SK-N-SH (cell line): ENCODE results near the gene JAG2. TPM values are rescaled to one million over a fixed set of nuclear protein-coding genes. Genes with fewer than 3 reads are reported as not detected.

Experiments used
- CTCF ChIA-PET: fragments of 300-600, 350-600 bp; formaldehyde crosslinking; extraction: SDS; loops from one replicate; lab custom pipeline; 2021; lab: Yijun Ruan, JAX
- POLR2A ChIA-PET: fragments of 350-600 bp; sonication (Branson Sonifier 250); formaldehyde crosslinking; extraction: SDS; loops from one replicate; lab custom pipeline; 2020; ENCODE audit warnings: antibody characterized with exemption, inconsistent platforms; lab: Yijun Ruan, JAX
- DNase-seq: peaks from one replicate; pipeline ENCODE4 v3.0.0; 2012
- H2AFZ ChIP-seq: fragments of 200-600 bp; sonication (generic); 2 replicates; pipeline ENCODE4 v1.8.1; 2016; ENCODE audit warnings: antibody characterized with exemption, mild to moderate bottlenecking, low read depth
- H3F3A ChIP-seq: fragments of 200-600 bp; sonication (generic); replicated peaks from 2 replicates; pipeline ENCODE3; 2016; ENCODE audit warnings: antibody characterized with exemption, mild to moderate bottlenecking; ENCODE audit not compliant: insufficient read depth
- H3K27ac ChIP-seq, 2 experiments: fragments of 200-500 bp in 1 of 2; fragments of 200-600 bp in 1 of 2; sonication (Bioruptor generic) in 1 of 2; sonication (generic), shearing (Covaris generic) in 1 of 2; 2 replicates each; pipeline versions ENCODE4 v1.5.1 to v1.6.1; 2014 to 2016; ENCODE audit warnings: low read depth in 2 of 2, inconsistent platforms in 1 of 2, low read length in 1 of 2, mild to moderate bottlenecking in 1 of 2, mixed read lengths in 1 of 2
- H3K27me3 ChIP-seq: fragments of 200-600 bp; sonication (generic), shearing (Covaris generic); 2 replicates; pipeline ENCODE4 v1.6.1; 2016; ENCODE audit warnings: mixed run types; ENCODE audit not compliant: insufficient read depth
- H3K36me3 ChIP-seq, 2 experiments: fragments of 200-500 bp in 1 of 2; fragments of 200-600 bp in 1 of 2; sonication (Bioruptor generic) in 1 of 2; sonication (generic) in 1 of 2; replicated peaks in 1 of 2; 2 replicates each; pipeline versions ENCODE3 to v1.5.1; 2014 to 2016; ENCODE audit warnings: low read length in 1 of 2, mild to moderate bottlenecking in 1 of 2; ENCODE audit not compliant: insufficient read depth in 2 of 2, control insufficient read depth in 1 of 2
- H3K4me1 ChIP-seq, 2 experiments: fragments of 200-500 bp in 1 of 2; fragments of 200-600 bp in 1 of 2; sonication (Bioruptor generic) in 1 of 2; sonication (generic), shearing (Covaris generic) in 1 of 2; 2 replicates each; pipeline versions ENCODE4 v1.5.1 to v1.6.1; 2014 to 2016; ENCODE audit warnings: low read depth in 1 of 2, low read length in 1 of 2, mixed run types in 1 of 2; ENCODE audit not compliant: insufficient read depth in 2 of 2, control insufficient read depth in 1 of 2
- H3K4me2 ChIP-seq: fragments of 200-600 bp; sonication (generic), shearing (Covaris generic); 2 replicates; pipeline ENCODE4 v1.6.1; 2017; ENCODE audit warnings: mixed run types
- H3K4me3 ChIP-seq, 2 experiments: fragments of 200-500 bp in 1 of 2; fragments of 200-600 bp in 1 of 2; sonication (Bioruptor generic) in 1 of 2; sonication (generic), shearing (Covaris generic) in 1 of 2; 2 replicates each; pipeline versions ENCODE4 v1.5.1 to v1.8.1; 2014 to 2016; ENCODE audit warnings: low read depth in 2 of 2, inconsistent platforms in 1 of 2, low read length in 1 of 2, mild to moderate bottlenecking in 1 of 2, mixed read lengths in 1 of 2, moderate library complexity in 1 of 2
- H3K79me2 ChIP-seq: fragments of 200-600 bp; sonication (generic); 2 replicates; pipeline ENCODE4 v1.8.1; 2017; ENCODE audit warnings: mild to moderate bottlenecking; ENCODE audit not compliant: insufficient read depth
- H3K9ac ChIP-seq: fragments of 200-600 bp; sonication (generic); 2 replicates; pipeline ENCODE4 v1.6.1; 2017; ENCODE audit warnings: mixed run types
- H3K9me2 ChIP-seq: fragments of 200-600 bp; sonication (generic); 2 replicates; pipeline ENCODE4 v1.6.1; 2017; ENCODE audit warnings: mixed run types
- H3K9me3 ChIP-seq: fragments of 200-600 bp; sonication (generic); 2 replicates; pipeline ENCODE4 v1.6.1; 2017; ENCODE audit warnings: mixed run types, mild to moderate bottlenecking, moderate library complexity
- H4K20me1 ChIP-seq: fragments of 200-600 bp; sonication (generic); 2 replicates; pipeline ENCODE4 v1.6.1; 2017; ENCODE audit warnings: mild to moderate bottlenecking, mixed run types; ENCODE audit not compliant: insufficient read depth
- ELF1 ChIP-seq: IDR thresholded peaks from 2 replicates; pipeline ENCODE4 v1.4.0; 2012
- EP300 ChIP-seq, 2 experiments: IDR thresholded peaks; 2 replicates each; pipeline versions ENCODE4 v1.4.0 to v1.6.1; 2012; ENCODE audit warnings: borderline replicate concordance in 1 of 2, low read depth in 1 of 2, low read length in 1 of 2
- FOSL2 ChIP-seq: IDR thresholded peaks from 2 replicates; pipeline ENCODE4 v1.4.0; 2012; ENCODE audit warnings: low read depth, mild to moderate bottlenecking, moderate library complexity, borderline replicate concordance
- FOXJ3 ChIP-seq: sonication (generic); formaldehyde crosslinking; IDR thresholded peaks from 2 replicates; pipeline ENCODE4 v1.5.1; 2020; ENCODE audit warnings: mild to moderate bottlenecking, missing genetic modification reagents
- FOXM1 ChIP-seq: IDR thresholded peaks from 2 replicates; pipeline ENCODE4 v1.4.0; 2012; ENCODE audit warnings: low read depth, mild to moderate bottlenecking
- JUND ChIP-seq: IDR thresholded peaks from 2 replicates; pipeline ENCODE4 v1.4.0; 2012
- MEF2A ChIP-seq: IDR thresholded peaks from 2 replicates; pipeline ENCODE4 v1.4.0; 2012; ENCODE audit warnings: low read depth, borderline replicate concordance
- NFIC ChIP-seq: IDR thresholded peaks from 2 replicates; pipeline ENCODE4 v1.4.0; 2012; ENCODE audit warnings: borderline replicate concordance
- PBX3 ChIP-seq: IDR thresholded peaks from 2 replicates; pipeline ENCODE4; 2012
- POLR2AphosphoS5 ChIP-seq: IDR thresholded peaks from 2 replicates; pipeline ENCODE4 v1.6.1; 2012; ENCODE audit warnings: low read depth, low read length
- RAD21 ChIP-seq: IDR thresholded peaks from 2 replicates; pipeline ENCODE4 v1.6.1; 2012; ENCODE audit warnings: mild to moderate bottlenecking, low read length
- RCOR1 ChIP-seq: fragments of 150-350 bp; IDR thresholded peaks from 2 replicates; pipeline ENCODE4 v1.6.1; 2017; ENCODE audit warnings: antibody characterized with exemption, low read length
- RXRA ChIP-seq: IDR thresholded peaks from 2 replicates; pipeline ENCODE4 v1.4.0; 2012; ENCODE audit warnings: low read depth, mild to moderate bottlenecking, borderline replicate concordance
- SIN3A ChIP-seq: IDR thresholded peaks from 2 replicates; pipeline ENCODE4 v1.6.1; 2012; ENCODE audit warnings: low read depth, mild to moderate bottlenecking, low read length, moderate library complexity, borderline replicate concordance
- SMC3 ChIP-seq: IDR thresholded peaks from 2 replicates; pipeline ENCODE4 v1.6.1; 2012; ENCODE audit warnings: low read depth, low read length, improper control_type of control experiment
- YY1 ChIP-seq: IDR thresholded peaks from 2 replicates; pipeline ENCODE4 v1.4.0; 2012; ENCODE audit warnings: low read depth, mild to moderate bottlenecking
- WGBS: methylation state at CpG from one replicate; pipeline ENCODE4 v1.1.6; 2017; ENCODE audit warnings: low lambda C conversion rate; 5-methylcytosine and 5-hydroxymethylcytosine counted together
- polyA plus RNA-seq, 3 experiments: library from polyadenylated mRNA; depleted of rRNA; stranded (reverse); fragments of >200 nt; gene quantifications; 2 replicates each; pipeline ENCODE4 v1.2.3, GENCODE V29; 2012
- TF ChIP-seq, protein P1 (sequence below): IDR thresholded peaks from 2 replicates; pipeline ENCODE4 v1.4.0; 2012; ENCODE audit warnings: low read depth
- TF ChIP-seq, protein P2 (sequence below): fragments of 200-600 bp; sonication (generic); IDR thresholded peaks from 2 replicates; pipeline ENCODE4 v1.6.1; 2017; ENCODE audit warnings: antibody characterized with exemption, mild to moderate bottlenecking, moderate library complexity

The JAG2 gene
- polyA plus RNA-seq, 1 of the 3 experiments (the other 2 are of a cell fraction), result 1.7 TPM

DNA sequence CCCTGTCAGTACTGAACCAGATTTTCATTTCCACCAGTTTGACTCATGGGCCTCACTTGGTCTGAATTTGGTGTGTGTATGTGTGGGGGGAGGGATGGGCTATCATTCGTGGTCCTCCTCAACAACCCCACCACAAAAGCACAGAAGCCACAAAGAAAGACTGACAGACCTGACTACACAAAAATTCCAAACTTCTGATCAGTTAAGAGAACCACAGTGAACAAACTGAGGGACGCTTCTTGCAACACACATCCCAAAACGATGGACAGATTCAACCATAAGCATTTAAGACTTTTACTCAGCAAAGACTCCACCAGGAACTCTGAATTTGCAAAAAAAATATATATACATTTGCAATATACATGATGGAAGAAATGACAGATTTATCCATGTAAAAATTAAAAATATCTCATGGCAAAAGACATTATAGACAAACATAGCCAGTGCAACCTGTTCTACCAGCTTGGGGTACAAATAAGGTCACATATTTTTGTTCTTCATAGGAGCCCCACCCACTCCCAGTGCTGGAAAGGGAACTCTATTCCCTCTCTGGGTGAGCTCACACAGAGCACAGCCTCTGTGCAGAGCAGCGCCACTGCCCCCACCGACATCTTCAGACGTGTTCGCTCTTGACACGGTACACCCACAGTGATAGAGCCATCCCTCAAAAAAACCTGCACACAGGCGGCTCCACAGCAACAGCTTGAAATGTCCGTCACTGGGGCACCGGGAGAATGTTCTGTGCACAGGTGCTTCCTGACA lies 49.7 kb downstream of the JAG2 start:
- H3K9me3 ChIP-seq, result peaks cover 5% of the 10 kb centered on the region; the same call in 1 of the 2 replicates
- no peak for DNase-seq
- WGBS, result 53% methylated on average over 11 of the region's 11 CpGs
- no peaks in the 10 kb centered on the region for H3K79me2 ChIP-seq
- no peaks in the 10 kb centered on the region for H3K9me2 ChIP-seq
- TF ChIP-seq, protein P1, sequence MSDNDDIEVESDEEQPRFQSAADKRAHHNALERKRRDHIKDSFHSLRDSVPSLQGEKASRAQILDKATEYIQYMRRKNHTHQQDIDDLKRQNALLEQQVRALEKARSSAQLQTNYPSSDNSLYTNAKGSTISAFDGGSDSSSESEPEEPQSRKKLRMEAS, result no peak
- TF ChIP-seq NFIC (no peak), JUND (no peak), FOSL2 (no peak), EP300 (IDR thresholded peaks at IDR 0.05; ENCODE audit: borderline replicate concordance in 1 of 2, low read depth in 1 of 2, low read length in 1 of 2) (no peak), SIN3A (no peak), RCOR1 (no peak), FOXM1 (no peak), YY1 (no peak), POLR2AphosphoS5 (no peak), FOXJ3 (CRISPR knock-in tag) (no peak), ELF1 (no peak), SMC3 (no peak), RAD21 (no peak), MEF2A (no peak), RXRA (no peak), PBX3 (no peak)
- TF ChIP-seq, protein P2, sequence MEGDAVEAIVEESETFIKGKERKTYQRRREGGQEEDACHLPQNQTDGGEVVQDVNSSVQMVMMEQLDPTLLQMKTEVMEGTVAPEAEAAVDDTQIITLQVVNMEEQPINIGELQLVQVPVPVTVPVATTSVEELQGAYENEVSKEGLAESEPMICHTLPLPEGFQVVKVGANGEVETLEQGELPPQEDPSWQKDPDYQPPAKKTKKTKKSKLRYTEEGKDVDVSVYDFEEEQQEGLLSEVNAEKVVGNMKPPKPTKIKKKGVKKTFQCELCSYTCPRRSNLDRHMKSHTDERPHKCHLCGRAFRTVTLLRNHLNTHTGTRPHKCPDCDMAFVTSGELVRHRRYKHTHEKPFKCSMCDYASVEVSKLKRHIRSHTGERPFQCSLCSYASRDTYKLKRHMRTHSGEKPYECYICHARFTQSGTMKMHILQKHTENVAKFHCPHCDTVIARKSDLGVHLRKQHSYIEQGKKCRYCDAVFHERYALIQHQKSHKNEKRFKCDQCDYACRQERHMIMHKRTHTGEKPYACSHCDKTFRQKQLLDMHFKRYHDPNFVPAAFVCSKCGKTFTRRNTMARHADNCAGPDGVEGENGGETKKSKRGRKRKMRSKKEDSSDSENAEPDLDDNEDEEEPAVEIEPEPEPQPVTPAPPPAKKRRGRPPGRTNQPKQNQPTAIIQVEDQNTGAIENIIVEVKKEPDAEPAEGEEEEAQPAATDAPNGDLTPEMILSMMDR, result no peak
- TF ChIP-seq, all 33 proteins: peak for 0
- Histone ChIP-seq H3K4me1 (no peaks in the 10 kb centered on the region), H3K4me2 (no peak overlapping the region), H2AFZ (no peak overlapping the region), H3K27ac (no peak overlapping the region), H3K27me3 (peaks cover 39% of the 10 kb centered on the region; the same call in 1 of the 2 replicates), H3K9ac (no peak overlapping the region), H4K20me1 (no peaks in the 10 kb centered on the region), H3F3A (no peaks in the 10 kb centered on the region), H3K4me3 (no peak overlapping the region), H3K36me3 (no peaks in the 10 kb centered on the region)
- ChIA-PET CTCF (interaction anchor here (0.8 to 1.5 kb wide), 2 partner anchors 11 to 362 kb away, joined by 3 to 4 read pairs; no protein-coding TSS in a partner anchor), POLR2A (no interaction called here)
